ENCODE results near the gene ITPA. TPM values are rescaled to one million over a fixed set of nuclear protein-coding genes. Genes with fewer than 3 reads are reported as not detected.

Gene ITPA
- total and polyA plus RNA-seq, 2 of the 13 experiments (the other 11 are each of a cell fraction or from before 2014, with no cell fraction given), result 60.1 to 103 TPM

GRCh38 chr20:3168829-3169590 is 40.3 kb upstream of the ITPA start (continued):
- TF ChIP-seq ZBTB39 (CRISPR knock-in tag; IDR thresholded peaks at IDR 0.05) (no peak), GRHL1 (CRISPR knock-in tag; conservative IDR thresholded peaks at IDR 0.05) (no peak), SKI (IDR thresholded peaks at IDR 0.05; ENCODE audit: partially characterized antibody) (no peak), ZNF17 (CRISPR knock-in tag; IDR thresholded peaks at IDR 0.05) (no peak), SP4 (CRISPR knock-in tag; IDR thresholded peaks at IDR 0.05) (0 out of 2 replicates have a peak, but pooled peaks have one; percentile 4), ZNF512 (CRISPR knock-in tag; IDR thresholded peaks at IDR 0.05) (0 out of 2 replicates have a peak, but pooled peaks have one; percentile 20), RFX5 (IDR thresholded peaks at IDR 0.05; ENCODE audit: low read depth, low read length) (no peak), NFAT5 (CRISPR knock-in tag; IDR thresholded peaks at IDR 0.05) (no peak; the same call in 1 of the 2 replicates), KMT2A (CRISPR knock-in tag; IDR thresholded peaks at IDR 0.05) (0 out of 2 replicates have a peak, but pooled peaks have one; percentile 2), ZMYM4 (CRISPR knock-in tag; IDR thresholded peaks at IDR 0.05) (no peak), ZNF280B (CRISPR knock-in tag; IDR thresholded peaks at IDR 0.05; ENCODE audit: borderline replicate concordance) (peak; percentile 28; the same call in 1 of the 2 replicates)
- TF ChIP-seq, protein P1, sequence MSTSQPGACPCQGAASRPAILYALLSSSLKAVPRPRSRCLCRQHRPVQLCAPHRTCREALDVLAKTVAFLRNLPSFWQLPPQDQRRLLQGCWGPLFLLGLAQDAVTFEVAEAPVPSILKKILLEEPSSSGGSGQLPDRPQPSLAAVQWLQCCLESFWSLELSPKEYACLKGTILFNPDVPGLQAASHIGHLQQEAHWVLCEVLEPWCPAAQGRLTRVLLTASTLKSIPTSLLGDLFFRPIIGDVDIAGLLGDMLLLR (CRISPR knock-in tag; IDR thresholded peaks at IDR 0.05), result peak; percentile 27; the same call in 1 of the 2 replicates
- TF ChIP-seq, protein P2, sequence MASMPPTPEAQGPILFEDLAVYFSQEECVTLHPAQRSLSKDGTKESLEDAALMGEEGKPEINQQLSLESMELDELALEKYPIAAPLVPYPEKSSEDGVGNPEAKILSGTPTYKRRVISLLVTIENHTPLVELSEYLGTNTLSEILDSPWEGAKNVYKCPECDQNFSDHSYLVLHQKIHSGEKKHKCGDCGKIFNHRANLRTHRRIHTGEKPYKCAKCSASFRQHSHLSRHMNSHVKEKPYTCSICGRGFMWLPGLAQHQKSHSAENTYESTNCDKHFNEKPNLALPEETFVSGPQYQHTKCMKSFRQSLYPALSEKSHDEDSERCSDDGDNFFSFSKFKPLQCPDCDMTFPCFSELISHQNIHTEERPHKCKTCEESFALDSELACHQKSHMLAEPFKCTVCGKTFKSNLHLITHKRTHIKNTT (CRISPR knock-in tag; IDR thresholded peaks at IDR 0.05), result no peak

All from HepG2 (cell line).